22Rv1 (cell line): ENCODE measurements around the gene SRRT.

Experiments
- CTCF ChIP-seq: fragments of 450-650 bp; IDR thresholded peaks from 2 replicates; pipeline ENCODE4 v1.5.1; 2017; ENCODE audit warnings: mild to moderate bottlenecking
- ZFX ChIP-seq: fragments of 450-650 bp; IDR thresholded peaks from 2 replicates; pipeline ENCODE4 v1.6.1; 2017; ENCODE audit warnings: antibody characterized with exemption, borderline replicate concordance

GRCh38 chr7:100847360-100847759 is 27.5 kb upstream of the SRRT start:
- no peak for TF ChIP-seq CTCF
- TF ChIP-seq ZFX: no peak
